PC-3 (cell line): Measurements from ENCODE around the gene DYNLL1.

Source experiments
- CTCF ChIP-seq: fragments of 300-600 bp; sonication (generic); conservative IDR thresholded peaks from 2 replicates; pipeline ENCODE4 v1.5.1; 2017; ENCODE audit warnings: antibody characterized with exemption, low read depth, mild to moderate bottlenecking, low read length
- EZH2phosphoT487 ChIP-seq: fragments of 300-600 bp; sonication (generic); IDR thresholded peaks from 2 replicates; pipeline ENCODE4 v1.6.1; 2018; ENCODE audit warnings: mild to moderate bottlenecking, antibody characterized with exemption, low read length, borderline replicate concordance

GRCh38 chr12:120453060-120453750 lies 42.7 kb upstream of the DYNLL1 start:
- TF ChIP-seq CTCF (no peak), EZH2phosphoT487 (no peak)
